ENCODE data around the gene NFU1. TPM values are rescaled to one million over a fixed set of nuclear protein-coding genes. Genes with fewer than 3 reads are reported as not detected.

Gene NFU1
- total RNA-seq, 1 donor from 2014 or later, result 32.1 TPM

GRCh38 chr2:69411120-69411519 is 26.1 kb downstream of the NFU1 start:
- no peak for DNase-seq (ENCODE audit: low read depth)
- no peak for TF ChIP-seq CTCF (conservative IDR thresholded peaks at IDR 0.05; ENCODE audit: low read depth, low read length)
- H3K4me3 ChIP-seq (ENCODE audit: low read depth, low read length), result no peak overlapping the region

- TF ChIP-seq CTCF (conservative IDR thresholded peaks at IDR 0.05; ENCODE audit: low read depth, low read length), result no peak
- DNase-seq (ENCODE audit: low read depth), result no peak
- H3K4me3 ChIP-seq (ENCODE audit: low read depth, low read length), result no peak overlapping the region
These were observed 31.9 kb downstream of the NFU1 start for GRCh38 chr2:69405306-69405705.

- no peak for TF ChIP-seq CTCF (conservative IDR thresholded peaks at IDR 0.05; ENCODE audit: low read depth, low read length)
- no peak overlapping the region for H3K4me3 ChIP-seq (ENCODE audit: low read depth, low read length)
- DNase-seq (ENCODE audit: low read depth), result no peak
These were observed 37.1 kb downstream of the NFU1 start for GRCh38 chr2:69400121-69400520.

GRCh38 chr2:69397234-69397633 is 40.0 kb downstream of the NFU1 start:
- TF ChIP-seq CTCF (conservative IDR thresholded peaks at IDR 0.05; ENCODE audit: low read depth, low read length), result no peak
- DNase-seq (ENCODE audit: low read depth), result no peak
- no peak overlapping the region for H3K4me3 ChIP-seq (ENCODE audit: low read depth, low read length)

- H3K4me3 ChIP-seq (ENCODE audit: low read depth, low read length), result no peak overlapping the region
- TF ChIP-seq CTCF (conservative IDR thresholded peaks at IDR 0.05; ENCODE audit: low read depth, low read length), result no peak
- DNase-seq (ENCODE audit: low read depth), result no peak
These were observed 41.4 kb downstream of the NFU1 start for GRCh38 chr2:69395866-69396265.

- TF ChIP-seq CTCF (conservative IDR thresholded peaks at IDR 0.05; ENCODE audit: low read depth, low read length), result no peak
- no peak overlapping the region for H3K4me3 ChIP-seq (ENCODE audit: low read depth, low read length)
- DNase-seq (ENCODE audit: low read depth), result no peak
These were observed 43.3 kb downstream of the NFU1 start for GRCh38 chr2:69393963-69394362.

GRCh38 chr2:69390471-69390870 is 46.8 kb downstream of the NFU1 start:
- no peak for DNase-seq (ENCODE audit: low read depth)
- no peak overlapping the region for H3K4me3 ChIP-seq (ENCODE audit: low read depth, low read length)

More at GRCh38 chr2:69390471-69390870, 46.8 kb downstream of the NFU1 start:
- TF ChIP-seq CTCF (conservative IDR thresholded peaks at IDR 0.05; ENCODE audit: low read depth, low read length), result no peak

Data from epithelial cell of proximal tubule (primary cell).